ENCODE measurements around the gene SDE2. TPM values are rescaled to one million over a fixed set of nuclear protein-coding genes. Genes with fewer than 3 reads are reported as not detected.

The SDE2 gene
- total RNA-seq, 4 donors from 2014 or later, result 19.9 to 41.0 (median 27.3) TPM

DNA sequence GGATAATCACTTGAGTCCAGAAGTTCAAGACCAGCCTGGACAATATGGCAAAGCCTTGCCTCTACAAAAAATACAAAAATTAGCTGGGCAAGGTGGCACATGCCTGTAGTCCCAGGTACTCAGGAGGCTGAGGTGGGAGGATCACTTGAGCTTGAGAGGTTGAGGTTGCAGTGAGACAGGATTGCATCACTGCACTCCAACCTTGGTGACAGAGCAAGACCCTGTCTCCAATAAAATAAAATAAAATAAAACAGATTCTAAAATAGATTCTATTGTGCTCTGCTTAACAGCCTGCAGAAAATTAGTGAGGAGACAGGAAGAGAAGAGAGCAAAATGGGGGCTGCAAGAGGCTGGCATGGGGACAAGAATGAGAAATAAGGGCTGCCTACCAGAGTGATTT is 7.5 kb upstream of the SDE2 start:
- TF ChIP-seq POLR2A (IDR thresholded peaks at IDR 0.05), result no peak
- TF ChIP-seq, protein P1, sequence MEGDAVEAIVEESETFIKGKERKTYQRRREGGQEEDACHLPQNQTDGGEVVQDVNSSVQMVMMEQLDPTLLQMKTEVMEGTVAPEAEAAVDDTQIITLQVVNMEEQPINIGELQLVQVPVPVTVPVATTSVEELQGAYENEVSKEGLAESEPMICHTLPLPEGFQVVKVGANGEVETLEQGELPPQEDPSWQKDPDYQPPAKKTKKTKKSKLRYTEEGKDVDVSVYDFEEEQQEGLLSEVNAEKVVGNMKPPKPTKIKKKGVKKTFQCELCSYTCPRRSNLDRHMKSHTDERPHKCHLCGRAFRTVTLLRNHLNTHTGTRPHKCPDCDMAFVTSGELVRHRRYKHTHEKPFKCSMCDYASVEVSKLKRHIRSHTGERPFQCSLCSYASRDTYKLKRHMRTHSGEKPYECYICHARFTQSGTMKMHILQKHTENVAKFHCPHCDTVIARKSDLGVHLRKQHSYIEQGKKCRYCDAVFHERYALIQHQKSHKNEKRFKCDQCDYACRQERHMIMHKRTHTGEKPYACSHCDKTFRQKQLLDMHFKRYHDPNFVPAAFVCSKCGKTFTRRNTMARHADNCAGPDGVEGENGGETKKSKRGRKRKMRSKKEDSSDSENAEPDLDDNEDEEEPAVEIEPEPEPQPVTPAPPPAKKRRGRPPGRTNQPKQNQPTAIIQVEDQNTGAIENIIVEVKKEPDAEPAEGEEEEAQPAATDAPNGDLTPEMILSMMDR (IDR thresholded peaks at IDR 0.05), result no peak
- Histone ChIP-seq H3K27me3 (no peaks in the 10 kb centered on the region), H3K4me1 (no peaks in the 10 kb centered on the region), H3K9me3 (no peaks in the 10 kb centered on the region), H3K27ac (no peak overlapping the region), H3K36me3 (no peaks in the 10 kb centered on the region), H3K4me3 (replicated peaks in 1 of 3) (no peak overlapping the region)
- intact Hi-C loops (cut with DNase I), result loop anchor here (10.0 kb wide), 1 partner anchor 48 kb away; no protein-coding TSS in a partner anchor
- DNase-seq, result no peak

DNA sequence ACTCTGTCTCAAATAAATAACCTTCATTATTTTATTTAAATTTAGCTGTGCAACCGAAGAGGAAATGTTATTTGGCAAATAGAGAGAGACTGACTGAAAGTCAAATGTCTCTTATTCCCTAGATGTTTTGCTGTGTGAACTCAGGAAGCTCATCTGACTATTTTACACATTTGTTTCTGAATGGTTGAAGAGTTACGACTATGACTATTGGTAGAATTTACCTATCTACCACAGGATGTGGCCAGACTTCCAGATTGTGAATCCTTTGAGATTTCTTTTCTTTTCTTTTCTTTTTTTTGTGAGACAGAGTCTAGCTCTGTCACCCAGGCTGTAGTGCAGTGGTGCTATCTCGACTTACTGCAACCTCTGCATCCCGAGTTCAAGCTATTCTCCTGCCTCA is 5.3 kb upstream of the SDE2 start:
- no peak overlapping the region for H3K27ac ChIP-seq
- DNase-seq, result no peak
- 84 to 90% methylated on average over 4 of the region's 4 CpGs for WGBS, 2 donors
- no peaks in the 10 kb centered on the region for H3K27me3 ChIP-seq
- peaks cover 6 to 7% of the 10 kb centered on the region in 2 donors for H3K4me1 ChIP-seq
- H3K36me3 ChIP-seq, result no peaks in the 10 kb centered on the region
- no peaks in the 10 kb centered on the region for H3K9me3 ChIP-seq
- intact Hi-C loops (cut with DNase I), result loop anchor here (10.0 kb wide), 1 partner anchor 50 kb away; no protein-coding TSS in a partner anchor
- TF ChIP-seq, protein P1 (IDR thresholded peaks at IDR 0.05), result no peak
- no peak for TF ChIP-seq POLR2A (IDR thresholded peaks at IDR 0.05)
- no peak overlapping the region for H3K4me3 ChIP-seq (replicated peaks in 1 of 3)

DNA sequence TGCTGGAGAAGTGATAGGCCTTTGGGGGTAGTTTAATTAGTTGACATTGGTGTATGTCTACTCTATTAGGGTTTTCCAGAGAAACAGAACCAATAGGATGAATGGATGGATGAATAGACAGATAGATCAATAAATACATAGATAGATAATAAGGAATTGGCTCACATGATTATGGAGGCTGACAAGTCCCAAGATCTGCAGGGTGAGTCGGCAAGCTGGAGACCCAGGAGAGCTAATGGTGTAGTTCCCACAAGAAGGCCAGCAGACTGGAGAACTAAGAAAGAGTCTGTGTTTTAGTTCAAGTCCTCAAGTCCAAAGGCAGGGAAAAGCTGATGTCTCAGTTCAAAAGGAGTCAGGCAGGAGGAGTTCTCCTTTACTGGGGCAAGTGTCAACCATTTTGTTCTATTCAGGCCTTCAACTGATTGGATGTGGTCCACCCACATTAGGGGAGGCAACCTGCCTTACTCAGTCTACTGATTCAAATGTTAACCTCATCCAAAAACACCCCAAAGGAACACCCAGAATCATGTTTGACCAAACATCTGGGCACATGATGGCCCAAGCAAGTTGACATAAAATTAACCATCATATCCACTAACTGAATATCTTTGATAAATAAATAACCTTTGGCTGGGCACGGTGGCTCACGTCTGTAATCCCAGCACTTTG is 4.5 kb upstream of the SDE2 start:
- intact Hi-C loops (cut with DNase I), result loop anchor here (10.0 kb wide), 1 partner anchor 51 kb away; no protein-coding TSS in a partner anchor
- H3K4me3 ChIP-seq (replicated peaks in 1 of 3), result no peak overlapping the region
- no peaks in the 10 kb centered on the region for H3K27me3 ChIP-seq
- DNase-seq, result no peak
- H3K36me3 ChIP-seq, result no peaks in the 10 kb centered on the region
- H3K4me1 ChIP-seq, result peaks cover 6 to 7% of the 10 kb centered on the region in 2 donors
- H3K27ac ChIP-seq, result peak overlapping the region in 2 of 3 donors; percentile 80 to 96
- TF ChIP-seq, protein P1 (IDR thresholded peaks at IDR 0.05), result no peak
- TF ChIP-seq POLR2A (IDR thresholded peaks at IDR 0.05), result no peak
- WGBS, 2 donors, result 94 to 96% methylated on average over 3 of the region's 3 CpGs
- H3K9me3 ChIP-seq, result no peaks in the 10 kb centered on the region

DNA sequence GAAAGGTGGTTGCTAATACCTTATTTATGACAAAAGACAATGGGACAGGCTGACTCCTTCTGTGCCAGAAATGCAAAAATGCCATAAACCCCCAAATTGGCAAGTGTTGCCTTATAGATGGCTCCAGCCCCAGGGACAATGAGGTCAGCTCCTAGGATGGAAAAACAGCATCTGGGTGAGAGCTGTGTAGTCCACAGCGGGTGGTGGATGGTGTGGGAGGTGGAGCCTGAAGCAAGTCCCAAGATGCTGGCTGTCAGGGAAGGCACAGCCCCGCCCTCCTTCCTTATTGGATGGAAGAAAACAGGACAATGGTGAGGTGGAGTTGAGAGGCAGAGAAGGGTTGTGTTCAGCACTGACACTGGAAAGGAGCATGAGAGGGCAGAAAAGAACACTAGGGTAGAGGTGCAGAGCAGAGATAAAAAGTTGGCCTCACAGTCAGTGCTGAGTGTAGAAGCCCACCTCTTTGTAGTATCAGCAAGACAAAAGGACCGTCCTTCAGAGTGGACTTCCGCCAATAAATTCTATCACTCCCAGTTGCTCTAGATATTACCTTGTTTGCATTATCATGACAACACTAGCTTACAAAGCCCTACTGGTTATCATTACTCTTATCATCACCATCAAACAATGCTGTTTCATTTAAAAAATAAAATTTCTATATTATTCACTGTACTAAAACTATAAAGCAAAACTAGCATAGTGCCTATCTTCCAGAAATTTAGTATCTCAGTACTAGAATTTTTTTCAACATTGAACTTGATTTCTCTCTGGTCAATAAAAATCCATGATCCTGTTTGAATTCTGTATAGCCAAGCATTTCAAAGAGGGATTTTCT is 3.7 kb upstream of the SDE2 start:
- Histone ChIP-seq H3K4me3 (replicated peaks in 1 of 3) (no peak overlapping the region), H3K27me3 (no peaks in the 10 kb centered on the region), H3K4me1 (peaks cover 12 to 13% of the 10 kb centered on the region in 2 donors), H3K9me3 (no peaks in the 10 kb centered on the region), H3K36me3 (no peaks in the 10 kb centered on the region), H3K27ac (peak overlapping the region; percentile 38 to 96 (median 80))
- WGBS, 2 donors, result 48 to 59% methylated on average over 4 of the region's 4 CpGs
- TF ChIP-seq, protein P1 (IDR thresholded peaks at IDR 0.05), result no peak
- no peak for TF ChIP-seq POLR2A (IDR thresholded peaks at IDR 0.05)
- intact Hi-C loops (cut with DNase I), result loop anchor here (10.0 kb wide), 1 partner anchor 52 kb away; no protein-coding TSS in a partner anchor
- DNase-seq, result peak; percentile 23 to 38

All from thyroid gland (tissue), 4 donors.